ENCODE data around the gene CFAP45. TPM values are rescaled to one million over a fixed set of nuclear protein-coding genes. Genes with fewer than 3 reads are reported as not detected.

The CFAP45 gene
- total and polyA plus RNA-seq, 9 of the 15 experiments (the other 6 are each of a cell fraction or from before 2014, with no cell fraction given): 0.65 to 2.4 (median 1.5) TPM

DNA sequence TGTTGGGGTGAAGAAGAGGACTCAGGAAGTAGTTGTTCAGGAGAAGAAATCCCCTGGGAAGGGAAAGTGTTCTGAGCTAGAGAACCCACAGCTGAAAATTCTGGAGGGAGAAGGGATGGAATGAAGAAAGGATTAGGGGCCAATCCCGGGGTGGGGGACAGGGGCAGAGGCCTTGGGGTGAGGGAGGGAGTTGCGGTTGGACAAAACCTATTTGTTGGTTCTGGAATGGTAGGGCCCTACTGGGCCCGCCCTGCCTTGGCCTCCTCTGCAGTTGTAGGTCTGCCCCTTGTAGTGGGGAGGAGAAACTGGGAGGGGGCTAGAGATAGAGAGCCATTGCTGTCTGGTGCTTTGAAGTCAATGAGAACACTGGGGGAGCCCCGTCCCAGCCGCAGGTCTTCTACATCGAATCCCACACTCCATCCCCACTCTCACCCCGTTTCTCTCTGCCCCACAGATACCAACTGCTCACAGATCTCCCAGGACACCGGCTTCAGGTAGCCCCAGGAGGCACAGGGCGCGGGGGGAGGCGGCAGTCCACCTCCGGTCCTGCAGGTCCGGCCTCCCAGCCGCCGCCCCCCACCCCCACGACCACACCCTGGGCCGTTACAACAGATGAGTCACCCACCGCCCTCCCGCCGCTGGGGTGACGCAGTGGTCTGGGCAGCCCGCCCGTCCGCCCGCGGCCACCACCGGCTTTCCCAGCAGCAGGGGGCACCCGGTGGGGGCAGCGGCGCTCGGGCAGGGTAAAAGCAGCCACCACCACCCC, 24.2 kb upstream of the CFAP45 start (continued):
- TF ChIP-seq, protein P1, sequence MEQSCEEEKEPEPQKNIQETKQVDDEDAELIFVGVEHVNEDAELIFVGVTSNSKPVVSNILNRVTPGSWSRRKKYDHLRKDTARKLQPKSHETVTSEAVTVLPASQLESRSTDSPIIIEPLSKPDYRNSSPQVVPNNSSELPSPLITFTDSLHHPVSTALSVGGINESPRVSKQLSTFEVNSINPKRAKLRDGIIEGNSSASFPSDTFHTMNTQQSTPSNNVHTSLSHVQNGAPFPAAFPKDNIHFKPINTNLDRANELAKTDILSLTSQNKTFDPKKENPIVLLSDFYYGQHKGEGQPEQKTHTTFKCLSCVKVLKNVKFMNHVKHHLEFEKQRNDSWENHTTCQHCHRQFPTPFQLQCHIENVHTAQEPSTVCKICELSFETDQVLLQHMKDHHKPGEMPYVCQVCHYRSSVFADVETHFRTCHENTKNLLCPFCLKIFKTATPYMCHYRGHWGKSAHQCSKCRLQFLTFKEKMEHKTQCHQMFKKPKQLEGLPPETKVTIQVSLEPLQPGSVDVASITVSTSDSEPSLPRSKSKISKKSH (CRISPR knock-in tag; IDR thresholded peaks at IDR 0.05): no peak
- TF ChIP-seq MTA1 (IDR thresholded peaks at IDR 0.05; ENCODE audit: borderline replicate concordance) (peak; percentile 42; the same call in 1 of the 2 replicates), ZBTB17 (CRISPR knock-in tag; IDR thresholded peaks at IDR 0.05) (no peak; the same call in 1 of the 2 replicates), CHD4 (IDR thresholded peaks at IDR 0.05; ENCODE audit: insufficient read depth, insufficient replicate concordance, low read depth, low read length, poor library complexity, severe bottlenecking) (no peak)

DNA sequence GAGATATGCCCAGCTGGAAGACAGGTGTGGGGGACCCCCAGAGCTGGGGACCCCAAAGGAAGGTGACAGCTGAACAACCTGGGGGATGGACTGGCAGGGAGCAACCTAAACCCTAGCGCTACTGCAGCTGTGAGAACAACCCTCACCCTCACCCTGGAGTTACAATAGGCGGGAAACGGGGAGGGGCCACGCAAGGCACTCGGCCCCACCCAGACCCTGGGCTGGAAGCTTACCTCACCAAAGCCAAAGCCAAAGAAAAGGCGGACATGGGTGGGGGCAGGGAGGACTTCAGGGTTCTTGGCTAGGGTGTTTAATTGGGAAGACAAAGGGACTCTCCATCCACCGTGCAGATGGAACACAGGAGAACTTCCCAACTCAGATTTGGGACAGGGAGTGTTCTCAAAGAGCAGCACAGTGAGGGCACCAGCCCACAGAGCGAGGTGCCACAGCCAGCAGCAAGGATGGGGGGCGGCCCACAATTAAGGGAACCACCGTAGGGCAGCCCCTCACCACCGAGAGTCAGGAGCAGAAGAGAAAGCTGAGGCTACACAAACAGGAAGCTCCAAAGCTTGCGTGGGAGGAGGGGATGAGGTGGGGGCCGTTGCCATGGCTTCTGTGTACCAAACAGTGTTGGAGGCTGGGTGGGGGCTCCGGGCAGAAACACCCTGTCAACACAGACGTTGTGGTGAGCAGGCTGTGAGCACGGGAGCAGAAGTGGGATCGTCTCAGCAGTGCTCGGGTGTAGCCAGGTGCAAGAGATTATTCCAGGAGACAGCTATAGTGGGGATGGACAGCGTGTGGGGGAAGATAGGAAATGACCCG, 23.4 kb upstream of the CFAP45 start:
- peaks cover 62% of the 10 kb centered on the region for H3K79me2 ChIP-seq (ENCODE audit: control insufficient read depth, insufficient read depth, low read length)
- peaks cover 24 to 62% of the 10 kb centered on the region in 2 experiments for H3K4me1 ChIP-seq (replicated peaks in 1 of 2; ENCODE audit: control insufficient read depth in 2 of 2, insufficient read depth in 2 of 2, low read length in 2 of 2)
- no peaks in the 10 kb centered on the region for H3K27me3 ChIP-seq (ENCODE audit: control insufficient read depth in 2 of 2, insufficient read depth in 2 of 2, low read length in 2 of 2)
- H3K27ac ChIP-seq (ENCODE audit: extremely low read depth, low read depth, low read length): peak overlapping the region; percentile 100
- peak; percentile 72 for ATAC-seq
- peak overlapping the region; percentile 93 to 99 for H3K9ac ChIP-seq (ENCODE audit: insufficient read depth in 1 of 2, low read depth in 2 of 2, low read length in 2 of 2)
- POLR2A ChIA-PET: interaction anchor here (0.5 to 4.2 kb wide), 18 partner anchors 8 to 839 kb away, joined by 3 to 35 read pairs (median 3); no protein-coding TSS in a partner anchor
- no peaks in the 10 kb centered on the region for H3K9me3 ChIP-seq (replicated peaks; ENCODE audit: control insufficient read depth, insufficient read depth, low read depth, low read length)
- in situ Hi-C loops (cut with MboI): no loop called here
- H3K36me3 ChIP-seq (ENCODE audit: control insufficient read depth, insufficient read depth, low read length): peaks cover 48% of the 10 kb centered on the region
- CTCF ChIA-PET (ENCODE audit: low intra/inter-chr PET ratio): no interaction called here
- no peak overlapping the region for H2AFZ ChIP-seq (ENCODE audit: low read depth, low read length)
- peak; percentile 89 for FAIRE-seq
- peaks cover 12% of the 10 kb centered on the region for H3K9me1 ChIP-seq (ENCODE audit: control insufficient read depth, insufficient read depth, low read length)
- 1% methylated on average over 17 of the region's 20 CpGs for WGBS (ENCODE audit: insufficient coverage, low coverage, missing lambda C conversion rate)
- H3K4me3 ChIP-seq: peak overlapping the region; percentile 72
- peak overlapping the region; percentile 94 for H3K4me2 ChIP-seq (ENCODE audit: insufficient read depth, low read length)
- peak; percentile 76 to 90 (median 82) for DNase-seq (ENCODE audit: extremely low read depth in 1 of 4, low spot score in 3 of 4)
- intact Hi-C loops (cut with micrococcal nuclease): loop anchor here (1.0 to 10.0 kb wide), 3 partner anchors 23 to 341 kb away; partner anchors contain the start of genes CFAP45 and DCAF8
- H4K20me1 ChIP-seq (replicated peaks; ENCODE audit: control insufficient read depth, insufficient read depth, low read length): peaks cover 39% of the 10 kb centered on the region; the same call in 1 of the 2 replicates
- no TSS peak for BruUV-seq (replicated peaks)
- peak; percentile 68 for TF ChIP-seq ATF7 (IDR thresholded peaks at IDR 0.05)
- TF ChIP-seq EZH2 (IDR thresholded peaks at IDR 0.05; ENCODE audit: borderline replicate concordance, low read depth, low read length): no peak
- peak; percentile 95 for TF ChIP-seq RFX1 (IDR thresholded peaks at IDR 0.05)
- no peak for TF ChIP-seq ZNF12 (CRISPR knock-in tag; IDR thresholded peaks at IDR 0.05)
- no peak for TF ChIP-seq ILK (tag; IDR thresholded peaks at IDR 0.05; ENCODE audit: borderline replicate concordance, low read depth)
- no peak for TF ChIP-seq RCOR1 (IDR thresholded peaks at IDR 0.05; ENCODE audit: borderline replicate concordance in 1 of 2, low read depth in 2 of 2, low read length in 2 of 2)
- no peak for TF ChIP-seq HDAC8 (tag; IDR thresholded peaks at IDR 0.05)
- peak; percentile 23 for TF ChIP-seq KDM5B (IDR thresholded peaks at IDR 0.05; ENCODE audit: insufficient replicate concordance, low read depth, low read length)
- TF ChIP-seq, protein P2, sequence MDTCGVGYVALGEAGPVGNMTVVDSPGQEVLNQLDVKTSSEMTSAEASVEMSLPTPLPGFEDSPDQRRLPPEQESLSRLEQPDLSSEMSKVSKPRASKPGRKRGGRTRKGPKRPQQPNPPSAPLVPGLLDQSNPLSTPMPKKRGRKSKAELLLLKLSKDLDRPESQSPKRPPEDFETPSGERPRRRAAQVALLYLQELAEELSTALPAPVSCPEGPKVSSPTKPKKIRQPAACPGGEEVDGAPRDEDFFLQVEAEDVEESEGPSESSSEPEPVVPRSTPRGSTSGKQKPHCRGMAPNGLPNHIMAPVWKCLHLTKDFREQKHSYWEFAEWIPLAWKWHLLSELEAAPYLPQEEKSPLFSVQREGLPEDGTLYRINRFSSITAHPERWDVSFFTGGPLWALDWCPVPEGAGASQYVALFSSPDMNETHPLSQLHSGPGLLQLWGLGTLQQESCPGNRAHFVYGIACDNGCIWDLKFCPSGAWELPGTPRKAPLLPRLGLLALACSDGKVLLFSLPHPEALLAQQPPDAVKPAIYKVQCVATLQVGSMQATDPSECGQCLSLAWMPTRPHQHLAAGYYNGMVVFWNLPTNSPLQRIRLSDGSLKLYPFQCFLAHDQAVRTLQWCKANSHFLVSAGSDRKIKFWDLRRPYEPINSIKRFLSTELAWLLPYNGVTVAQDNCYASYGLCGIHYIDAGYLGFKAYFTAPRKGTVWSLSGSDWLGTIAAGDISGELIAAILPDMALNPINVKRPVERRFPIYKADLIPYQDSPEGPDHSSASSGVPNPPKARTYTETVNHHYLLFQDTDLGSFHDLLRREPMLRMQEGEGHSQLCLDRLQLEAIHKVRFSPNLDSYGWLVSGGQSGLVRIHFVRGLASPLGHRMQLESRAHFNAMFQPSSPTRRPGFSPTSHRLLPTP (IDR thresholded peaks at IDR 0.05; ENCODE audit: borderline replicate concordance, extremely low read depth, insufficient read length): no peak

Measured in K562 (cell line).